ENCODE results near the gene ZACN.

Gene ZACN

DNA sequence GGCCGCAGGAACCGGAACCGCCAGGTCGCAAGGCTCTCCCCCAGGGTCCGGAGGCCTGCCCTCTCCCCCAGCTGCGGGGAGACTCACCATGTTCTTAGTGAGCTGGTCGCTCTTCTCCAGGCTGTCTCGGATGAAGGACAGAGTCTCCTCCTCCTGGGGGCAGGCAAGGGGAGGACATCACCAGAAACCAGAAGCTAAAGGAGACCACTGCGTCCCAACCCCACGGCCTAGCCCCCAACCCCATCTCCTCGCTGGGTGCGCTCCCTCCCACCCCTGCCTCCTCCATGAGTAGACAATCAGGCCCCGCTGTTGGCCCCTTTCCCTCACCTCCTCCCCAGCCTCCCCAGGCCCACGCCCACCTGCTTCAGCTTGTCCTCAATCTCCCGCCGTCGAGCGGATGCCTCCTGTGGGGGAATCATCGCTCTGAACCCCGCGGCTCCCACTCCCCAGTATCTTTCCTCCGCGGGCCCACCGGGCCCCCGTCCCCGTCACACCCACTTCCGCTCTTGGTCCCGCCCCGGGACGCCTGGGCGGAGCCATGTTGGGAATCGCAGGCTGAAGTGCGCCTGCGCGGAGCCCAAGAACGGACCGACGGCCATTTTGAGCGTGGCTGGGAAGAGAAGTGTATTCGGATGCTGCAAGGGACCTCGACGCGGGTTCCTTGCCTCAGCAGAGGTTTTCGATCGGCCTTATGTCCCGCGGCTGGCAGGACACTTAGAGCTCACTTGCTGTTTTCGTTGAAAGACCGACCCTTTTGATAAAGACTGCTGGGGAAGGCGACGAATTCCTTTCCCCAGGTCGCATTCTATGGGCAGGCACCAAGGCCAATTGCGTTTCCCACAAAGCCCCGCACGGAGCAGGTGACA, 24.5 kb downstream of the ZACN start, which contains the start of gene EXOC7:
Gene EXOC7 (minus strand): TSS at position 514 of the 866 bp plus-strand sequence. CDS start 95 bp downstream, at position 419.
- H3K27ac ChIP-seq (ENCODE audit: insufficient read depth, low read length, poor library complexity, severe bottlenecking), result peak within 1 kb of the TSS; percentile 78
- peak; percentile 85 to 89 (median 88) for DNase-seq
- no peaks in the 10 kb centered on the region for H3K9me3 ChIP-seq (ENCODE audit: control insufficient read depth, low read length)
- H3K4me3 ChIP-seq (ENCODE audit: insufficient read depth, low read depth, low read length, poor library complexity, severe bottlenecking), result peak within 1 kb of the TSS; percentile 89
- peaks cover 17% of the 10 kb centered on the region for H3K36me3 ChIP-seq (ENCODE audit: control insufficient read depth, insufficient read depth, low read length)
- H3K4me1 ChIP-seq (ENCODE audit: control insufficient read depth, insufficient read depth, low read length, poor library complexity, severe bottlenecking), result peaks cover 12% of the 10 kb centered on the region
- no peaks in the 10 kb centered on the region for H3K27me3 ChIP-seq (replicated peaks; ENCODE audit: control insufficient read depth, insufficient read depth, low read length, poor library complexity, severe bottlenecking)

DNA sequence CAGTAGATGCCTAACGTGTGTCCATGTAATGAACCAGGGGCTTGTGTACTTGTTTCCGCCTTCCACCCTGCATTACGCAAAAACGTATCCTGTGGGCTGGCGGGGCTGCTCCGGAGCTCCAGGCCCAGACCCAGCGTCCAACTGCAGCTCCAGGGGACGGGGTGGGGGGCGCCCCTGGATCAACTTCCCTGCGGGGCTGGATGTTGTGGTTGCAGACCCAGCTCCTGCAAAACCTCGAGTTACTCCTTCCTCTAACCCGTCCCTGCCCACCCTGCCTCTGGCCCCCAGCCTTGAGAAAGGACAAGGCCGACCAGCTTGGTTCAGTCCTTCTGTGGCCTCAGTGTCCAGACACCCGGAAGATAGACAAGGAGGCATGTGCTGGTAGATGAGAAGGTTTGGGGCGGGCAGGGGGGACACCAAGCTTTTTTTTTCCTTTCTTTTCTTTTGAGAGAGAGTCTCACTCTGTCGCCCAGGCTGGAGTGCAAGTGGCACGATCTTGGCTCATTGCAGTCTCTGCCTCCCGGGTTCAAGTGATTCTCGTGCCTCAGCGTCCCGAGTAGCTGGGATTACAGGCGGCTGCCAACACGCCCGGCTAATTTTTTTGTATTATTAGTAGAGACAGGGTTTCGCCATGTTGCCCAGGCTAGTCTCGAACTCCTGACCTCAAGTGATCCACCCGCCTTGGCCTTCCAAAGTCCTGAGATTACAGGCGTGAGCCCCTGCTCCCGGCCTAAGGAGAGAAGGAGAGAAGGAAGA, 25.3 kb downstream of the ZACN start:
- H3K36me3 ChIP-seq (ENCODE audit: control insufficient read depth, insufficient read depth, low read length), result peaks cover 17% of the 10 kb centered on the region
- no peak for DNase-seq
- H3K4me1 ChIP-seq (ENCODE audit: control insufficient read depth, insufficient read depth, low read length, poor library complexity, severe bottlenecking), result peaks cover 12% of the 10 kb centered on the region
- peak overlapping the region; percentile 89 for H3K4me3 ChIP-seq (ENCODE audit: insufficient read depth, low read depth, low read length, poor library complexity, severe bottlenecking)
- H3K27ac ChIP-seq (ENCODE audit: insufficient read depth, low read length, poor library complexity, severe bottlenecking), result peak overlapping the region; percentile 78
- H3K9me3 ChIP-seq (ENCODE audit: control insufficient read depth, low read length), result no peaks in the 10 kb centered on the region
- H3K27me3 ChIP-seq (replicated peaks; ENCODE audit: control insufficient read depth, insufficient read depth, low read length, poor library complexity, severe bottlenecking), result no peaks in the 10 kb centered on the region

DNA sequence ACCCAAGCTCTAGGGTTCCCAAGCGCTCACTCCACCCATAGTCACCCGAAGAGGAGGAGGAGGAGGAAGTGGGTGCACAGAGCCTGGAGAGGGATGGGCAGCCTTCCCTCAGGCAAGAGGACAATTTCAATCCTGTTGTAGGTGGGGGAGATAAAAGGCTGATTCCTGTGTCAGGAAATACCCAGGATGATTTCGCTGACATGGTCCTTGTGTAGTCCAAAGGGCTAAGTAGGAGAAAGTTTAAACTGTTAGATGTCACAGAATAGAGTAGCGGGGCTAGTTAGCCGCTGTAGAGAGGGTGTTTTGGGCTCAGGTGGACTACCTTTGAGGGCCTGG, 25.9 kb downstream of the ZACN start:
- H3K4me3 ChIP-seq (ENCODE audit: insufficient read depth, low read depth, low read length, poor library complexity, severe bottlenecking), result no peak overlapping the region
- no peaks in the 10 kb centered on the region for H3K9me3 ChIP-seq (ENCODE audit: control insufficient read depth, low read length)
- no peaks in the 10 kb centered on the region for H3K27me3 ChIP-seq (replicated peaks; ENCODE audit: control insufficient read depth, insufficient read depth, low read length, poor library complexity, severe bottlenecking)
- H3K36me3 ChIP-seq (ENCODE audit: control insufficient read depth, insufficient read depth, low read length), result peaks cover 12% of the 10 kb centered on the region
- no peak overlapping the region for H3K27ac ChIP-seq (ENCODE audit: insufficient read depth, low read length, poor library complexity, severe bottlenecking)
- H3K4me1 ChIP-seq (ENCODE audit: control insufficient read depth, insufficient read depth, low read length, poor library complexity, severe bottlenecking), result peaks cover 12% of the 10 kb centered on the region
- no peak for DNase-seq

DNA sequence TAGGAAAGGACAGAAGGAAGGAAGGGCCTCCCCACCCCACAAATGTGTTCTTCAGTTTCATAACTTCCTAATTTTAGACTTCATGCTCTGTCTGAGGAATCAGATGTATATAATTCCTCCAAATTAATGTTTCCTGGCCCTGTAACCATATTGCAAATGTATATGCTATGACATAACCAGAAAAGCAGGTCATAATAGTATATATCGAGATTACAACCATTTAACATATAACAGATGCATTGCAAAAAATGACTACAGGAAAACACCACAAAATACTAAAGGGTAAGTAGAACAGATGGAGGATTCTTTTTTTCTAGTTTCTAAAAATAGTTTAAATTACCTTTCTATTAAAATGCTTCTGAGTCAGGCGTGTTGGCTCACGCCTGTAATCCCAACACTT, 27.7 kb downstream of the ZACN start:
- peaks cover 12% of the 10 kb centered on the region for H3K4me1 ChIP-seq (ENCODE audit: control insufficient read depth, insufficient read depth, low read length, poor library complexity, severe bottlenecking)
- H3K36me3 ChIP-seq (ENCODE audit: control insufficient read depth, insufficient read depth, low read length), result peaks cover 1% of the 10 kb centered on the region
- no peak overlapping the region for H3K27ac ChIP-seq (ENCODE audit: insufficient read depth, low read length, poor library complexity, severe bottlenecking)
- no peak for DNase-seq
- H3K9me3 ChIP-seq (ENCODE audit: control insufficient read depth, low read length), result no peaks in the 10 kb centered on the region
- no peaks in the 10 kb centered on the region for H3K27me3 ChIP-seq (replicated peaks; ENCODE audit: control insufficient read depth, insufficient read depth, low read length, poor library complexity, severe bottlenecking)
- no peak overlapping the region for H3K4me3 ChIP-seq (ENCODE audit: insufficient read depth, low read depth, low read length, poor library complexity, severe bottlenecking)

DNA sequence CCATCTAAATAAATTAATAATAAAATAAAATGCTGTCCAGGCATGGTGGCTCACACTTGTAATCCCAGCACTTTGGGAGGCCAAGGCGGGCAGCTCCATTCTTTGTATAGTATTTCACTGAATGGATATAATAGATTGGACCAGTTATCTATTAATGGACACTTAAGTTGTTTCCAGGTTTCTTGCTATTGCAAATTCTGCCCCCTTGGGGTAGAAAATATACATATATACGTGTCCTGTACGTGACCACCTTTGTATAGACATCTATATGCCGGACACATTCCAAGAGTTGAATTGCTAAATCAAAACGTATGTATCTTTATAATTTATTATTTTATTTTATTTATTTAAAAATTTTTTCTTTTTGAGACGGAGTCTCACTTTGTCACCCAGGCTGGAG, 28.5 kb downstream of the ZACN start:
- Histone ChIP-seq H3K4me1 (ENCODE audit: control insufficient read depth, insufficient read depth, low read length, poor library complexity, severe bottlenecking) (peaks cover 11% of the 10 kb centered on the region), H3K36me3 (ENCODE audit: control insufficient read depth, insufficient read depth, low read length) (no peaks in the 10 kb centered on the region), H3K27me3 (replicated peaks; ENCODE audit: control insufficient read depth, insufficient read depth, low read length, poor library complexity, severe bottlenecking) (no peaks in the 10 kb centered on the region), H3K9me3 (ENCODE audit: control insufficient read depth, low read length) (no peaks in the 10 kb centered on the region), H3K4me3 (ENCODE audit: insufficient read depth, low read depth, low read length, poor library complexity, severe bottlenecking) (no peak overlapping the region), H3K27ac (ENCODE audit: insufficient read depth, low read length, poor library complexity, severe bottlenecking) (no peak overlapping the region)
- DNase-seq, result no peak

DNA sequence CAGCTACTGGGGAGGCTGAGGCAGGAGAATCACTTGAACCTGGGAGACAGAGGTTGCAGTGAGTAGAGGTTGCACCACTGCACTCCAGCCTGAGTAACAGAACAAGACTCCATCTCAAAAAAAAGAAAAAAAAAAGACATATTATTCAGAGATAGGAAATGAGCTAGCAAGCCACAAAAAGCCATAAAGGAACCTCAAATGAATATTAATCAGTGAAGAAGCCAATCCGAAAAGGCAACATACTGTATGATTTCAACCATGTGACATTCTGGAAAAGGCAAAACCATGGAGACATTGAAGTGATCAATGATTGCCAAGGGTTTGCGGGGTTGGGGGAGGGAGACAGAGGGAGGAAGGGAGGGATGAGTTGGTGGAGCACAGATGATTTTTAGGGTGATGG, 33.0 kb downstream of the ZACN start:
- Histone ChIP-seq H3K27me3 (replicated peaks; ENCODE audit: control insufficient read depth, insufficient read depth, low read length, poor library complexity, severe bottlenecking) (no peaks in the 10 kb centered on the region), H3K4me3 (ENCODE audit: insufficient read depth, low read depth, low read length, poor library complexity, severe bottlenecking) (no peak overlapping the region), H3K27ac (ENCODE audit: insufficient read depth, low read length, poor library complexity, severe bottlenecking) (no peak overlapping the region), H3K9me3 (ENCODE audit: control insufficient read depth, low read length) (no peaks in the 10 kb centered on the region), H3K4me1 (ENCODE audit: control insufficient read depth, insufficient read depth, low read length, poor library complexity, severe bottlenecking) (no peaks in the 10 kb centered on the region), H3K36me3 (ENCODE audit: control insufficient read depth, insufficient read depth, low read length) (no peaks in the 10 kb centered on the region)
- no peak for DNase-seq

DNA sequence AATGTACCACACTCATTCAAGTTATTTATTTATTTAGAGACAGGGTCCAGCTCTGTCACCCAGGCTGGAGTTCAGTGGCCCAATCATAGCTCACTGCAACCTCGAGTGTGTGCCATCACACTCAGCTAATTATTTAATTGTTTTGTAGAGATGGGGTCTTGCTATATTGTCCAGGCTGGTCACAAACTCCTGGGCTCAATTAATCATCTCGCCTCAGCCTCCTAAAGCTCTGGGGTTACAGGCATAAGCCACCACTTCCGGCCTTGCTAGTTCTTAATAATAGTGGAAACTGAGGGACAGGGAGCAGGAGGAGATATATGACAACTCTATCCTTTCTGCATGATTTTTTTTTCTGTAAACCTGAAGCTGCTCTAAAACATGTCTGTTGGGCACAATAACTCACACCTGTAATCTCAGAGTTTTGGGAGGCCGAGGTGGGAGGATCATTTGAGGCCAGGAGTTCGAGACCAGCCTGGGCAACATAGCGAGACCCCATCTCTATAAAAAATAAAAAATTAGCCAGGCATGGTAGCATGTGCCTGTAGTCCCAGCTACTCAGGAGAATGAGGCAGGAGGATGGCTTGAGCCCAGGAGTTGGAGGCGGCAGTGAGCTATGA, 36.3 kb downstream of the ZACN start:
- no peak overlapping the region for H3K27ac ChIP-seq (ENCODE audit: insufficient read depth, low read length, poor library complexity, severe bottlenecking)
- H3K4me3 ChIP-seq (ENCODE audit: insufficient read depth, low read depth, low read length, poor library complexity, severe bottlenecking), result no peak overlapping the region
- no peaks in the 10 kb centered on the region for H3K36me3 ChIP-seq (ENCODE audit: control insufficient read depth, insufficient read depth, low read length)
- no peak for DNase-seq
- no peaks in the 10 kb centered on the region for H3K4me1 ChIP-seq (ENCODE audit: control insufficient read depth, insufficient read depth, low read length, poor library complexity, severe bottlenecking)
- no peaks in the 10 kb centered on the region for H3K9me3 ChIP-seq (ENCODE audit: control insufficient read depth, low read length)
- H3K27me3 ChIP-seq (replicated peaks; ENCODE audit: control insufficient read depth, insufficient read depth, low read length, poor library complexity, severe bottlenecking), result no peaks in the 10 kb centered on the region

DNA sequence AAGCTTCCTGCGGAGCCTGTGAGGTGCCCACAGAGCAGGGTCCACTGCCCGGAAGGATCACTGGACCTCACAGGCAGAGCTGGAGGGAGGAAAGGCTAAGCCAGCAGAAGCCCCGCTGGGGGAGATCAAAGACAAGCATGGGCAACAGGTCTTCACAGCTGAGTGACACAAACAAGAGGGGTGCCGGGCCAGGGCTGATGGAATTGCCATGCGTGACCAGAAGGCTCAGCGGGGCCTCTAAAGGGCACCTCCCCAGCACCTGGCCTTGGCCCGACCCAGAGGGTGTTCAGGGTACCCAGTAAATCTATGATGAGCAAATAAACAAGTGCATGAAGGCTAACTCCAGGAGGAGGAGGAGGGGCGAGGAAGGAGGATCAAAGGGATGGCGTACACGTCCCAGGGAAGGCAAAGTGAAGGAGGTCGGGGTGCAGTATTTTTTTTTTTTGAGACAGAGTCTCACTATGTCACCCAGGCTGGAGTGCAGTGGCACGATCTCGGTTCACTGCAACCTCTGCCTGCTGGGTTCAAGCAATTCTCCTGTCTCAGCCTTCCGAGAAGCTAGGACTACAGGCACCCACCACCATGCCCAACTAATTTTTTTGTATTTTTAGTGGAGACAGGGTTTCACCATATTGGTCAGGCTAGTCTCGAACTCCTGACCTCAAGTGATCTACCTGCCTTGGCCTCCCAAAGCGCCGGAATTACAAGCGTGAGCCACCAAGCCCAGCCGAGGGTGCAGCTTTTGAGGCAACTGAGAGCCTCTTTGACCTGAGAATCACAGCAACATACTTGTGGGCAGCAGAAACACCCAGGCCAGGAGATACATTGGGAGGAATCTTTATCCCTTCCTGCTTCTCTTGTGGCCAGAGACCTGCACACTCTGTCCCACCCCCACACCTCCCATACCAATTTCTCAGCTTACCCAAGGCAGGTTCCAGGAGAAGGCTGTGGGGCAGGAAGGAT, 40.7 kb downstream of the ZACN start:
- Histone ChIP-seq H3K9me3 (ENCODE audit: control insufficient read depth, low read length) (no peaks in the 10 kb centered on the region), H3K36me3 (ENCODE audit: control insufficient read depth, insufficient read depth, low read length) (no peaks in the 10 kb centered on the region), H3K27me3 (replicated peaks; ENCODE audit: control insufficient read depth, insufficient read depth, low read length, poor library complexity, severe bottlenecking) (no peaks in the 10 kb centered on the region), H3K27ac (ENCODE audit: insufficient read depth, low read length, poor library complexity, severe bottlenecking) (no peak overlapping the region), H3K4me3 (ENCODE audit: insufficient read depth, low read depth, low read length, poor library complexity, severe bottlenecking) (no peak overlapping the region), H3K4me1 (ENCODE audit: control insufficient read depth, insufficient read depth, low read length, poor library complexity, severe bottlenecking) (peaks cover 5% of the 10 kb centered on the region)
- DNase-seq, result no peak

DNA sequence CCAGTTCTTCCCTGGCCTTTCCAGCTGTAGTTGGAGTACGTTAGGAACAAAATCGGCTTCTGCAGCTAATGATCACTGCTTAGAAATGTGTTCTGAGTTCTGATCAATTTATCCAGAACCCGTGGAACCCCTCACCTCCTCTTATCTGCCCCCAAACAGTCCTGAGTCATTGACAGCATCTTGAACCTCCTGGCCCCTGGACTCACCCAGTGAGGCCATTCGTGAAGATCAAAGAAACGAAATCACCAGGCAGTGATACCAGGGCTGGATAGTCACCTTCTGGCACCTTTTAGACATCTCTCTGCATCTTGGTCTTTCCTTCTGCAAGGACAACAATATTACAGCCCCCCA, 41.7 kb downstream of the ZACN start:
- DNase-seq, result no peak
- no peak overlapping the region for H3K27ac ChIP-seq (ENCODE audit: insufficient read depth, low read length, poor library complexity, severe bottlenecking)
- no peaks in the 10 kb centered on the region for H3K27me3 ChIP-seq (replicated peaks; ENCODE audit: control insufficient read depth, insufficient read depth, low read length, poor library complexity, severe bottlenecking)

More for the DNA sequence above, 41.7 kb downstream of the ZACN start:
- Histone ChIP-seq H3K9me3 (ENCODE audit: control insufficient read depth, low read length) (no peaks in the 10 kb centered on the region), H3K4me1 (ENCODE audit: control insufficient read depth, insufficient read depth, low read length, poor library complexity, severe bottlenecking) (peaks cover 5% of the 10 kb centered on the region), H3K36me3 (ENCODE audit: control insufficient read depth, insufficient read depth, low read length) (no peaks in the 10 kb centered on the region), H3K4me3 (ENCODE audit: insufficient read depth, low read depth, low read length, poor library complexity, severe bottlenecking) (no peak overlapping the region)
